ENCODE measurements around the gene ARHGEF25.

GRCh38 chr12:57579011-57579410 is 32.2 kb upstream of the ARHGEF25 start:
- TF ChIP-seq FOXP2 (optimal IDR thresholded peaks at IDR 0.05; ENCODE audit: borderline replicate concordance, extremely low read depth, extremely low read length, insufficient read depth): no peak
- TF ChIP-seq REST (IDR thresholded peaks at IDR 0.05; ENCODE audit: insufficient read depth in 1 of 2, low read depth in 2 of 2, low read length in 2 of 2): no peak

Data from PFSK-1 (cell line).